PC-3 (cell line): ENCODE results near the gene NPNT. TPM values are rescaled to one million over a fixed set of nuclear protein-coding genes. Genes with fewer than 3 reads are reported as not detected.

ENCODE experiments used
- ATAC-seq: fragments of 200-7000 bp; cut with Tn5 transposase; 2 replicates; pipeline ENCODE4 v1.9.1; 2020; ENCODE audit warnings: mild to moderate bottlenecking, moderate library complexity
- BruUV-seq: library from RNA; stranded (reverse); fragments of 400-500 nt; replicated peaks from 2 replicates; lab custom pipeline; 2021; lab: Mats Ljungman, UMichigan
- CTCF ChIA-PET: fragments of 300-600 bp; sonication (Branson Sonifier 250); formaldehyde crosslinking; loops from one replicate; lab custom pipeline; 2022; ENCODE audit warnings: antibody characterized with exemption; lab: Charles Lee
- POLR2A ChIA-PET: fragments of 300-600 bp; sonication (Branson Sonifier 250); formaldehyde crosslinking; loops from one replicate; lab custom pipeline; 2022; ENCODE audit warnings: antibody characterized with exemption; ENCODE audit not compliant: unreplicated experiment; lab: Charles Lee
- DNase-seq: peaks from one replicate; pipeline ENCODE4 v3.0.0-alpha.2; 2015
- H2AFZ ChIP-seq: fragments of 300-600 bp; sonication (generic); 2 replicates; pipeline ENCODE4 v1.6.0; 2016; ENCODE audit warnings: antibody characterized with exemption, low read length
- H3F3A ChIP-seq: fragments of 300-600 bp; sonication (generic); one replicate; pipeline ENCODE4 v1.6.0; 2017; ENCODE audit warnings: antibody characterized with exemption, low read length, control low read depth, mild to moderate bottlenecking; ENCODE audit not compliant: unreplicated experiment
- H3K27ac ChIP-seq: fragments of 300-600 bp; sonication (generic); 2 replicates; pipeline ENCODE4 v1.5.1; 2016; ENCODE audit warnings: mild to moderate bottlenecking, low read length
- H3K27me3 ChIP-seq: fragments of 300-600 bp; sonication (generic); 2 replicates; pipeline ENCODE4 v1.6.1; 2016; ENCODE audit warnings: low read length, mixed read lengths
- H3K36me3 ChIP-seq: fragments of 300-600 bp; sonication (generic); 2 replicates; pipeline ENCODE4 v1.6.1; 2016; ENCODE audit warnings: low read depth, mixed run types, low read length, mixed read lengths
- H3K4me1 ChIP-seq: fragments of 300-600 bp; sonication (generic); 2 replicates; pipeline ENCODE4 v1.5.1; 2016; ENCODE audit warnings: low read length; ENCODE audit not compliant: insufficient read depth
- H3K4me2 ChIP-seq: fragments of 300-600 bp; sonication (generic); 2 replicates; pipeline ENCODE4 v1.6.0; 2016; ENCODE audit warnings: low read length
- H3K4me3 ChIP-seq: fragments of 300-600 bp; sonication (generic); 2 replicates; pipeline ENCODE4 v1.5.1; 2016; ENCODE audit warnings: mild to moderate bottlenecking, low read length, mixed read lengths
- H3K79me2 ChIP-seq: fragments of 300-600 bp; sonication (generic); 2 replicates; pipeline ENCODE4 v1.6.1; 2017; ENCODE audit warnings: low read length, mixed read lengths
- H3K9ac ChIP-seq: fragments of 300-600 bp; sonication (generic); 2 replicates; pipeline ENCODE4 v1.6.0; 2016; ENCODE audit warnings: mild to moderate bottlenecking, low read length
- H3K9me2 ChIP-seq: fragments of 300-600 bp; sonication (generic); replicated peaks from 2 replicates; pipeline ENCODE4 v1.6.1; 2016; ENCODE audit warnings: mixed run types, low read length, mixed read lengths
- H3K9me3 ChIP-seq: fragments of 300-600 bp; sonication (generic); 2 replicates; pipeline ENCODE4 v1.6.1; 2016; ENCODE audit warnings: low read length, mixed read lengths
- H4K20me1 ChIP-seq: fragments of 300-600 bp; sonication (generic); 2 replicates; pipeline ENCODE4 v1.6.1; 2016; ENCODE audit warnings: low read length, mixed read lengths
- EZH2 ChIP-seq: fragments of 300-600 bp; sonication (generic); IDR thresholded peaks from one replicate; pipeline ENCODE4 v1.6.1; 2017; ENCODE audit warnings: antibody characterized with exemption, mild to moderate bottlenecking, low read length; ENCODE audit not compliant: unreplicated experiment
- EZH2phosphoT487 ChIP-seq: fragments of 300-600 bp; sonication (generic); IDR thresholded peaks from 2 replicates; pipeline ENCODE4 v1.6.1; 2018; ENCODE audit warnings: mild to moderate bottlenecking, antibody characterized with exemption, low read length, borderline replicate concordance
- intact Hi-C: fragments of 100-400 bp; cut with micrococcal nuclease; formaldehyde crosslinking; loops from 2 replicates; pipeline ENCODE4 v1.9.0; 2023
- total RNA-seq: library from RNA; depleted of rRNA; stranded (reverse); fragments of >200 nt; gene quantifications from 2 replicates; pipeline ENCODE4 v1.2.3, GENCODE V29; 2014
- TF ChIP-seq, protein P1 (sequence below): fragments of 300-600 bp; sonication (generic); conservative IDR thresholded peaks from 2 replicates; pipeline ENCODE4 v1.5.1; 2017; ENCODE audit warnings: antibody characterized with exemption, low read depth, mild to moderate bottlenecking, low read length

The NPNT gene
- total RNA-seq, 1 experiment from 2014 or later = 29.7 TPM

DNA sequence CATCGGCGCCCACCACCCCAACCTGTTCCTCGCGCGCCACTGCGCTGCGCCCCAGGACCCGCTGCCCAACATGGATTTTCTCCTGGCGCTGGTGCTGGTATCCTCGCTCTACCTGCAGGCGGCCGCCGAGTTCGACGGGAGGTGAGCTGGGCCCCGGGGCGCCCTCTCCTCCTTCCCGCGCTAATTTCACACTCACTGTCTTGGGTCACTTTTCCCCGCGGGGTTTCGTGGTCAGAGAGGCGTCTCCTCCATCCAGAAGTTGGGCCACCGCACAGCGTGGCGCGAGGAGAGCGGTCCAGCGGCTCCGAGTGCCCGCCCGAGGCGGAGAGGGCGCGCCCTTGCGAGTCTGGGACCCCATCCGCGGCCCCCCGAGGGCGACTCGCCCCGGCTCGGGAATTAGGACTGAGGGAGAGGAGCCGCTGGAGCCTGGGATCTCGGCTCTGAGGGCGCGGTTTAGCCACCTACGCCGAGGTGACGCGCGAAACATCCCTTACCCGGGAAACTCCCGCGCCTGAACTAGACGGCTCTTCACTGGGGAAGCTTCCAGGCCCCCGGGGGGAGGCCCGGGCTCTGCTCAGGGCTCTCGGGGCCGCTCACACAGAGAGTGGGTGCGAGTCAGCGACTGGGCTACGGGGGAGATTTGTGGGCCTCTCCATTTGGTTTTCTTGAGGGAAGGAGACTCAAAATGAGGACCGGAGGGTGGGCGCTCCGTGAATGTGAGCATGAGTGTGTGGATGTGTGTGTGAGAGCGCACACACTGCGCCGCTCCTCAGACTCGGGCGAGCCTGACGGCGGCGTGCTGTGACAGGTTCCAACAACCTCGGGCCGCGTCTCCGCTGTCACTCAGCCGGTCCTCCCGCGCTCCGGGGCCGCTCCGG, 551 bp downstream of the NPNT start:
- no peaks in the 10 kb centered on the region for H3K27me3 ChIP-seq
- H3K27ac ChIP-seq = peak overlapping the region; percentile 41
- DNase-seq (peak; percentile 35), ATAC-seq (peak; percentile 32)
- H3K4me3 ChIP-seq = peak overlapping the region; percentile 90
- peak overlapping the region; percentile 75 for H3K9ac ChIP-seq
- H3K9me2 ChIP-seq = no peaks in the 10 kb centered on the region
- BruUV-seq = no TSS peak
- no peaks in the 10 kb centered on the region for H3K9me3 ChIP-seq
- H3F3A ChIP-seq = no peaks in the 10 kb centered on the region
- peak overlapping the region; percentile 92 for H2AFZ ChIP-seq
- H4K20me1 ChIP-seq = no peaks in the 10 kb centered on the region
- H3K79me2 ChIP-seq = peaks cover 31% of the 10 kb centered on the region
- peaks cover 26% of the 10 kb centered on the region for H3K4me1 ChIP-seq
- no peak for TF ChIP-seq EZH2
- TF ChIP-seq, protein P1, sequence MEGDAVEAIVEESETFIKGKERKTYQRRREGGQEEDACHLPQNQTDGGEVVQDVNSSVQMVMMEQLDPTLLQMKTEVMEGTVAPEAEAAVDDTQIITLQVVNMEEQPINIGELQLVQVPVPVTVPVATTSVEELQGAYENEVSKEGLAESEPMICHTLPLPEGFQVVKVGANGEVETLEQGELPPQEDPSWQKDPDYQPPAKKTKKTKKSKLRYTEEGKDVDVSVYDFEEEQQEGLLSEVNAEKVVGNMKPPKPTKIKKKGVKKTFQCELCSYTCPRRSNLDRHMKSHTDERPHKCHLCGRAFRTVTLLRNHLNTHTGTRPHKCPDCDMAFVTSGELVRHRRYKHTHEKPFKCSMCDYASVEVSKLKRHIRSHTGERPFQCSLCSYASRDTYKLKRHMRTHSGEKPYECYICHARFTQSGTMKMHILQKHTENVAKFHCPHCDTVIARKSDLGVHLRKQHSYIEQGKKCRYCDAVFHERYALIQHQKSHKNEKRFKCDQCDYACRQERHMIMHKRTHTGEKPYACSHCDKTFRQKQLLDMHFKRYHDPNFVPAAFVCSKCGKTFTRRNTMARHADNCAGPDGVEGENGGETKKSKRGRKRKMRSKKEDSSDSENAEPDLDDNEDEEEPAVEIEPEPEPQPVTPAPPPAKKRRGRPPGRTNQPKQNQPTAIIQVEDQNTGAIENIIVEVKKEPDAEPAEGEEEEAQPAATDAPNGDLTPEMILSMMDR = 0 out of 2 replicates have a peak, but pooled peaks have one; percentile 8
- ChIA-PET POLR2A (no interaction called here), CTCF (no interaction called here)
- intact Hi-C loops = loop anchor here (10.0 kb wide), 1 partner anchor 309 kb away; no protein-coding TSS in a partner anchor
- H3K4me2 ChIP-seq = peak overlapping the region; percentile 86
- H3K36me3 ChIP-seq = no peaks in the 10 kb centered on the region

- Histone ChIP-seq H3K9me2 (no peaks in the 10 kb centered on the region), H3K79me2 (peaks cover 36% of the 10 kb centered on the region), H2AFZ (peak overlapping the region; percentile 92), H3K27me3 (no peaks in the 10 kb centered on the region), H3F3A (no peaks in the 10 kb centered on the region), H3K9ac (peak overlapping the region; percentile 75), H3K9me3 (no peaks in the 10 kb centered on the region), H4K20me1 (no peaks in the 10 kb centered on the region), H3K4me3 (peak overlapping the region; percentile 90), H3K4me1 (peaks cover 26% of the 10 kb centered on the region), H3K4me2 (peak overlapping the region; percentile 86), H3K36me3 (no peaks in the 10 kb centered on the region), H3K27ac (peak overlapping the region; percentile 41)
- TF ChIP-seq, protein P1 = no peak
- no peak for TF ChIP-seq EZH2phosphoT487
- no peak for TF ChIP-seq EZH2
- DNase-seq (no peak), ATAC-seq (no peak)
- BruUV-seq = no TSS peak
- intact Hi-C loops = loop anchor here (10.0 kb wide), 1 partner anchor 308 kb away; no protein-coding TSS in a partner anchor
- POLR2A ChIA-PET = no interaction called here
- CTCF ChIA-PET = no interaction called here
Observed at GRCh38 chr4:105896461-105896942, 1.2 kb downstream of the NPNT start.
